WTC11 (cell line): ENCODE results near the gene CAPZA3. TPM values are rescaled to one million over a fixed set of nuclear protein-coding genes. Genes with fewer than 3 reads are reported as not detected.
A peak's percentile ranks its signal among the peaks of the same experiment; 100 is the strongest.
"Not testable (repeated sequence)": the region's sequence is repeated elsewhere in the genome, so short reads cannot be mapped to it uniquely, and the experiment has no call there.

Source experiments
- ATAC-seq: fragments of 200-7000 bp; cut with Tn5 transposase; 2 replicates; pipeline ENCODE4 v1.10.0; 2021; ENCODE audit warnings: mild to moderate bottlenecking, moderate library complexity
- CTCF ChIA-PET: fragments of 300-600 bp; sonication (Branson Sonifier 250); formaldehyde crosslinking; loops from one replicate; lab custom pipeline; 2021; ENCODE audit warnings: antibody characterized with exemption; lab: Charles Lee
- POLR2A ChIA-PET: fragments of 350-600 bp; sonication (Branson Sonifier 250); formaldehyde crosslinking; loops from one replicate; lab custom pipeline; 2021; ENCODE audit warnings: antibody characterized with exemption; lab: Charles Lee
- DNase-seq: peaks from one replicate; pipeline ENCODE4 v3.0.0; 2021; ENCODE audit warnings: low spot score
- H3K27ac Mint-ChIP-seq: 2 replicates; pipeline ENCODE4 v1.8.0; 2021; ENCODE audit warnings: mixed read lengths
- H3K27me3 Mint-ChIP-seq: 2 replicates; pipeline ENCODE4 v1.8.0; 2021; ENCODE audit warnings: low read depth, mild to moderate bottlenecking, moderate library complexity, mixed read lengths
- H3K36me3 Mint-ChIP-seq: 2 replicates; pipeline ENCODE4 v1.8.0; 2021; ENCODE audit warnings: mixed read lengths
- H3K4me1 Mint-ChIP-seq: 2 replicates; pipeline ENCODE4 v1.8.0; 2022; ENCODE audit warnings: mixed read lengths
- H3K4me3 Mint-ChIP-seq: 2 replicates; pipeline ENCODE4 v1.8.0; 2021; ENCODE audit warnings: mild to moderate bottlenecking, moderate library complexity, mixed read lengths
- H3K9me3 Mint-ChIP-seq: 2 replicates; pipeline ENCODE4 v1.8.0; 2021; ENCODE audit warnings: mixed read lengths
- AR ChIP-seq: fragments of 250-450 bp; sonication (Bioruptor Pico); IDR thresholded peaks from 2 replicates; pipeline ENCODE4 v1.9.0; 2021; ENCODE audit warnings: mild to moderate bottlenecking
- ATF6 ChIP-seq: sonication (generic); formaldehyde crosslinking; IDR thresholded peaks from 2 replicates; pipeline ENCODE4 v1.8.1; 2023; ENCODE audit warnings: mild to moderate bottlenecking, missing genetic modification reagents
- E2F5 ChIP-seq: sonication (generic); formaldehyde crosslinking; IDR thresholded peaks from 2 replicates; pipeline ENCODE4 v1.8.1; 2022; ENCODE audit warnings: mild to moderate bottlenecking, moderate library complexity, missing genetic modification reagents
- ESRRA ChIP-seq: sonication (generic); formaldehyde crosslinking; IDR thresholded peaks from 2 replicates; pipeline ENCODE4 v1.8.1; 2022; ENCODE audit warnings: mild to moderate bottlenecking, missing genetic modification reagents, borderline replicate concordance
- JUN ChIP-seq: sonication (generic); formaldehyde crosslinking; IDR thresholded peaks from 2 replicates; pipeline ENCODE4 v1.8.0; 2023; ENCODE audit warnings: mild to moderate bottlenecking, missing genetic modification reagents
- MLX ChIP-seq: sonication (generic); formaldehyde crosslinking; IDR thresholded peaks from 2 replicates; pipeline ENCODE4 v1.8.1; 2023; ENCODE audit warnings: mild to moderate bottlenecking, missing genetic modification reagents, moderate library complexity
- RELA ChIP-seq: sonication (generic); formaldehyde crosslinking; IDR thresholded peaks from 2 replicates; pipeline ENCODE4 v1.8.1; 2022; ENCODE audit warnings: missing genetic modification reagents, mild to moderate bottlenecking, borderline replicate concordance
- SMAD3 ChIP-seq: sonication (generic); formaldehyde crosslinking; IDR thresholded peaks from 2 replicates; pipeline ENCODE4 v1.8.0; 2022; ENCODE audit warnings: missing genetic modification reagents, mild to moderate bottlenecking, borderline replicate concordance
- total RNA-seq: library from RNA; stranded (reverse); gene quantifications from 3 replicates; pipeline ENCODE4 v1.2.3, GENCODE V29; 2021

The CAPZA3 gene
- total RNA-seq, 1 experiment from 2014 or later, result not detected

- Mint-ChIP-seq H3K4me1 (peaks cover 60% of the 10 kb centered on the region), H3K9me3 (0 out of 2 replicates have a peak, but pooled peaks cover 4% of the 10 kb centered on the region)
- no peak for TF ChIP-seq ESRRA (CRISPR knock-in tag)
- TF ChIP-seq JUN (CRISPR knock-in tag), result no peak
- TF ChIP-seq, all 79 proteins: peak for 0
- DNase-seq (no peak), ATAC-seq (no peak)
- H3K27me3 Mint-ChIP-seq, result no peaks in the 10 kb centered on the region
- peak overlapping the region; percentile 49 for H3K4me3 Mint-ChIP-seq
- CTCF ChIA-PET, result interaction anchor here (0.5 kb wide), 1 partner anchor 489 kb away, joined by 3 read pairs; no protein-coding TSS in a partner anchor
- no peaks in the 10 kb centered on the region; the same call in 1 of the 2 replicates for H3K36me3 Mint-ChIP-seq
- H3K27ac Mint-ChIP-seq, result peak overlapping the region; percentile 98; the same call in 1 of the 2 replicates
- POLR2A ChIA-PET, result interaction anchor here (1.2 kb wide), 1 partner anchor 324 kb away, joined by 3 read pairs; no protein-coding TSS in a partner anchor
Measured at GRCh38 chr12:18754124-18754707, 16.3 kb downstream of the CAPZA3 start.

GRCh38 chr12:18755341-18755740, 17.4 kb downstream of the CAPZA3 start:
- H3K4me3 Mint-ChIP-seq, result no peak overlapping the region
- H3K36me3 Mint-ChIP-seq, result peaks cover 1% of the 10 kb centered on the region
- peaks cover 6% of the 10 kb centered on the region; the same call in 1 of the 2 replicates for H3K9me3 Mint-ChIP-seq
- H3K4me1 Mint-ChIP-seq, result peaks cover 48% of the 10 kb centered on the region
- no peak for ATAC-seq
- ChIA-PET POLR2A (no interaction called here), CTCF (no interaction called here)
- TF ChIP-seq AR (CRISPR knock-in tag) (no peak), MLX (CRISPR knock-in tag) (no peak)
- DNase-seq, result no peak
- no peaks in the 10 kb centered on the region for H3K27me3 Mint-ChIP-seq
- H3K27ac Mint-ChIP-seq, result no peak overlapping the region

GRCh38 chr12:18766479-18766878, 28.6 kb downstream of the CAPZA3 start:
- H3K27ac Mint-ChIP-seq, CTCF ChIA-PET, H3K4me3 Mint-ChIP-seq, H3K4me1 Mint-ChIP-seq, ATAC-seq, POLR2A ChIA-PET, DNase-seq, H3K27me3 Mint-ChIP-seq: not testable (repeated sequence)
- peaks cover 50% of the 10 kb centered on the region for H3K36me3 Mint-ChIP-seq
- peaks cover 52% of the 10 kb centered on the region for H3K9me3 Mint-ChIP-seq

GRCh38 chr12:18782827-18783226, 44.9 kb downstream of the CAPZA3 start:
- no peak for DNase-seq
- H3K36me3 Mint-ChIP-seq, result peaks cover 34% of the 10 kb centered on the region
- H3K4me3 Mint-ChIP-seq, result no peak overlapping the region
- no peaks in the 10 kb centered on the region for H3K27me3 Mint-ChIP-seq
- TF ChIP-seq E2F5 (CRISPR knock-in tag) (no peak), SMAD3 (no peak), RELA (CRISPR knock-in tag) (no peak), ATF6 (CRISPR knock-in tag) (no peak)
- ChIA-PET POLR2A (interaction anchor here (0.7 kb wide), 1 partner anchor 30 kb away, joined by 3 read pairs; no protein-coding TSS in a partner anchor), CTCF (no interaction called here)
- H3K9me3 Mint-ChIP-seq, result peaks cover 83% of the 10 kb centered on the region
- H3K4me1 Mint-ChIP-seq, result no peaks in the 10 kb centered on the region
- ATAC-seq, result no peak
- no peak overlapping the region for H3K27ac Mint-ChIP-seq

GRCh38 chr12:18785465-18785864, 47.5 kb downstream of the CAPZA3 start:
- H3K27ac Mint-ChIP-seq, POLR2A ChIA-PET, H3K4me3 Mint-ChIP-seq, H3K4me1 Mint-ChIP-seq, CTCF ChIA-PET, DNase-seq, H3K27me3 Mint-ChIP-seq, ATAC-seq: not testable (repeated sequence)
- Mint-ChIP-seq H3K9me3 (peaks cover 66% of the 10 kb centered on the region), H3K36me3 (peaks cover 28% of the 10 kb centered on the region)

Other genes starting within 250 kb of the CAPZA3 start
- gene PLCZ1, start 107 bp upstream of the CAPZA3 start, total RNA-seq, result not detected in 3 replicates